Mesenchymal stem cell (in vitro differentiated cells and primary cell): ENCODE results near the gene HKDC1.

Experiments
- DNase-seq: peaks from one replicate; pipeline ENCODE4 v3.0.0-alpha.2; 2013
- H2AFZ ChIP-seq: one replicate; pipeline ENCODE4 v1.6.1; 2013; ENCODE audit warnings: low read depth, mild to moderate bottlenecking, control low read depth, inconsistent platforms, low read length, moderate library complexity
- H2AK5ac ChIP-seq: 2 replicates; pipeline ENCODE4 v1.6.1; 2013; ENCODE audit warnings: low read length, moderate library complexity, mild to moderate bottlenecking, inconsistent platforms; ENCODE audit not compliant: severe bottlenecking
- H2BK120ac ChIP-seq: one replicate; pipeline ENCODE4 v1.6.1; 2013; ENCODE audit warnings: low read depth, mild to moderate bottlenecking, inconsistent platforms, low read length, moderate library complexity
- H2BK12ac ChIP-seq, 2 experiments: one replicate each; pipeline ENCODE4 v1.6.1; 2013; ENCODE audit warnings: inconsistent platforms in 2 of 2, low read length in 2 of 2, mild to moderate bottlenecking in 2 of 2, moderate library complexity in 2 of 2, control low read depth in 1 of 2
- H2BK15ac ChIP-seq: one replicate; pipeline ENCODE4 v1.6.1; 2013; ENCODE audit warnings: mild to moderate bottlenecking, low read depth, inconsistent platforms; ENCODE audit not compliant: poor library complexity, severe bottlenecking
- H2BK5ac ChIP-seq: 2 replicates; pipeline ENCODE4 v1.6.1; 2013; ENCODE audit warnings: low read depth, mild to moderate bottlenecking, low read length, control low read depth, inconsistent platforms; ENCODE audit not compliant: poor library complexity, severe bottlenecking
- H3K14ac ChIP-seq, 2 experiments: one replicate each; pipeline ENCODE4 v1.6.1; 2013; ENCODE audit warnings: inconsistent platforms in 2 of 2, low read length in 2 of 2, control low read depth in 1 of 2, mild to moderate bottlenecking in 1 of 2, moderate library complexity in 1 of 2
- H3K18ac ChIP-seq, 2 experiments: one replicate each; pipeline ENCODE4 v1.6.1; 2013; ENCODE audit warnings: inconsistent platforms in 2 of 2, low read length in 2 of 2, control low read depth in 1 of 2, low read depth in 1 of 2, mild to moderate bottlenecking in 1 of 2
- H3K23ac ChIP-seq, 2 experiments: one replicate each; pipeline ENCODE4 v1.6.1; 2013; ENCODE audit warnings: inconsistent platforms in 2 of 2, low read length in 2 of 2, mild to moderate bottlenecking in 2 of 2, moderate library complexity in 2 of 2, control low read depth in 1 of 2
- H3K27ac ChIP-seq: 2 replicates; pipeline ENCODE4 v1.5.1; 2013; ENCODE audit warnings: mild to moderate bottlenecking, moderate library complexity, low read length, control low read depth, inconsistent platforms; ENCODE audit not compliant: poor library complexity, severe bottlenecking
- H3K27me3 ChIP-seq, 2 experiments: 2 replicates each; pipeline versions ENCODE4 v1.6.1 to v1.7.0; 2013; ENCODE audit warnings: low read length in 2 of 2, mild to moderate bottlenecking in 2 of 2, moderate library complexity in 2 of 2, control low read depth in 1 of 2, inconsistent platforms in 1 of 2; ENCODE audit not compliant: control insufficient read depth in 1 of 2, insufficient read depth in 1 of 2
- H3K36me3 ChIP-seq, 2 experiments: 2 replicates each; pipeline versions ENCODE4 v1.6.1 to v1.7.0; 2013; ENCODE audit warnings: low read length in 2 of 2, control low read depth in 1 of 2, inconsistent platforms in 1 of 2, low read depth in 1 of 2, mild to moderate bottlenecking in 1 of 2; ENCODE audit not compliant: insufficient read depth in 2 of 2, control insufficient read depth in 1 of 2
- H3K4ac ChIP-seq, 2 experiments: one replicate each; pipeline ENCODE4 v1.6.1; 2013; ENCODE audit warnings: inconsistent platforms in 2 of 2, low read length in 2 of 2, mild to moderate bottlenecking in 2 of 2, moderate library complexity in 2 of 2, control low read depth in 1 of 2, low read depth in 1 of 2
- H3K4me1 ChIP-seq: 2 replicates; pipeline ENCODE4 v1.6.1; 2013; ENCODE audit warnings: low read depth, low read length, control low read depth; ENCODE audit not compliant: control insufficient read depth, insufficient read depth
- H3K4me2 ChIP-seq: 2 replicates; pipeline ENCODE4 v1.6.1; 2013; ENCODE audit warnings: low read length, mild to moderate bottlenecking, inconsistent platforms; ENCODE audit not compliant: poor library complexity, severe bottlenecking
- H3K4me3 ChIP-seq, 2 experiments: 2 replicates each; pipeline versions ENCODE4 v1.5.1 to v1.7.0; 2013; ENCODE audit warnings: low read length in 2 of 2, mild to moderate bottlenecking in 2 of 2, control low read depth in 1 of 2, low read depth in 1 of 2; ENCODE audit not compliant: insufficient read depth in 1 of 2
- H3K79me1 ChIP-seq: replicated peaks from 2 replicates; pipeline ENCODE4 v1.6.1; 2013; ENCODE audit warnings: mild to moderate bottlenecking, control low read depth, low read length, inconsistent platforms; ENCODE audit not compliant: poor library complexity, severe bottlenecking
- H3K9ac ChIP-seq: 2 replicates; pipeline ENCODE4 v1.7.0; 2013; ENCODE audit warnings: mild to moderate bottlenecking, low read length, moderate library complexity
- H3K9me3 ChIP-seq: 2 replicates; pipeline ENCODE4 v1.7.0; 2013; ENCODE audit warnings: mild to moderate bottlenecking, low read length; ENCODE audit not compliant: control insufficient read depth
- H4K8ac ChIP-seq: one replicate; pipeline ENCODE4 v1.6.1; 2013; ENCODE audit warnings: inconsistent platforms, mild to moderate bottlenecking, low read length, moderate library complexity
- H4K91ac ChIP-seq: one replicate; pipeline ENCODE4 v1.6.1; 2013; ENCODE audit warnings: mild to moderate bottlenecking, low read length, inconsistent platforms
- WGBS: methylation state at CpG from one replicate; pipeline ENCODE4 v1.1.7; 2013; ENCODE audit warnings: mixed read lengths; 5-methylcytosine and 5-hydroxymethylcytosine counted together

Gene HKDC1

DNA sequence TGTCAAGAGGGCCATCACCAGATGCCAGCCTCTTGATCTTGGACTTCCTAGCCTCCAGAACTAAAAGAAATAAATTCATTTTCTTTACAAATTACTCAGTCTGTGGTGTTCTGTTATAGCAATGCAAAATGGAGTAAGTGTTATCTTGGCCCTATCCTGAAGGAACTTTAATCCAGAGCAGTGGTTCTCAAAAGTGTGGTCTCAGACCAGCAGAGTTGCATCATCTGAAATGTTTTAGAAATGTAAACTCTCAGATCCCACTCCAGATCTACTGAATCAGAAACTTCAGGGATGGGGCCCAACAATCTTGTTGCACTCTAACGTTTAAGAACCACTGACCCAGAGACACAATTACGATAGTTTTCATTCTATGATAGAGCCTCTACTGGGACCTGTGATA is 43.3 kb upstream of the HKDC1 start:
- no peak overlapping the region for H4K91ac ChIP-seq
- H2BK15ac ChIP-seq: no peak overlapping the region
- H3K18ac ChIP-seq: no peak overlapping the region
- H3K27ac ChIP-seq: no peak overlapping the region
- H2BK5ac ChIP-seq: no peak overlapping the region
- no peak overlapping the region for H3K4me2 ChIP-seq
- H4K8ac ChIP-seq: no peak overlapping the region
- H2AFZ ChIP-seq: no peak overlapping the region
- H2BK120ac ChIP-seq: no peak overlapping the region
- no peak overlapping the region for H3K9ac ChIP-seq
- H3K36me3 ChIP-seq: peaks cover 9 to 21% of the 10 kb centered on the region in 2 experiments
- H3K14ac ChIP-seq: no peak overlapping the region
- no peak overlapping the region for H2BK12ac ChIP-seq
- H2AK5ac ChIP-seq: no peak overlapping the region
- 100% methylated on average over 1 of the region's 2 CpGs for WGBS
- no peak overlapping the region for H3K4me3 ChIP-seq
- H3K9me3 ChIP-seq: no peaks in the 10 kb centered on the region
- no peaks in the 10 kb centered on the region for H3K27me3 ChIP-seq
- no peak overlapping the region for H3K4ac ChIP-seq
- H3K23ac ChIP-seq: no peak overlapping the region
- H3K4me1 ChIP-seq: peaks cover 9% of the 10 kb centered on the region
- peaks cover 2% of the 10 kb centered on the region for H3K79me1 ChIP-seq
- DNase-seq: no peak

DNA sequence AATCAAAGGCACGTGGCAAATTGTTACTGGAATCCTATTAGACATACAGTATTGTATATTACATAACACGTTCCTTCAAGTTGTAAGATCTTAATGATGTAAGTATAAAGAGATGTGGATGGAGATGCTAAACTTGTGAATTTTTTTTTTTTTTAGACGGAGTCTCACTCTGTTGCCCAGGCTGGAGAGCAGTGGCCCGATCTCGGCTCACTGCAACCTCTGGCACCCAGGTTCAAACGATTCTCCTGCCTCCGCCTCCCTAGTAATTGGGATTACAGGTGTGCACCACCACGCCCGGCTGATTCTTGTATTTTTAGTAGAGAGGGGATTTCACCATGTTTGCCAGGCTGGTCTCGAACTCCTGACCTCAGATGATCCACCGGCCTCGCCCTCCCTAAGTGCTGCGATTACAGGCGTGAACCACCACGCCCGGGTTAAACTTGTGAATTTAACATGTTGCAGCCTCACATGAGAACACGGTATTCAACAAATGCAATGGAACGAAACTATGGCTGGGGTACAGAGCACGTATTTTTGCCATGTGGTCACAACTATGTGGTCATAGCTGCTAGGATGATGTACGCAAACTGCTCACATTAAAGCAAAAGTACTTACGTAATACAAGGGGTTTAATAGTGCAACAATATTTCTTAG is 40.9 kb upstream of the HKDC1 start:
- peak overlapping the region; percentile 59 for H4K8ac ChIP-seq
- H3K4me1 ChIP-seq: peaks cover 12% of the 10 kb centered on the region
- H3K36me3 ChIP-seq: peaks cover 0 to 16% of the 10 kb centered on the region in 2 experiments
- no peak for DNase-seq
- no peaks in the 10 kb centered on the region for H3K27me3 ChIP-seq
- H3K23ac ChIP-seq: no peak overlapping the region
- no peak overlapping the region for H2AK5ac ChIP-seq
- peaks cover 3% of the 10 kb centered on the region for H3K79me1 ChIP-seq
- no peak overlapping the region for H3K4ac ChIP-seq
- H2BK12ac ChIP-seq: peak overlapping the region in 1 of 2 experiments; percentile 66
- H3K14ac ChIP-seq: no peak overlapping the region
- peak overlapping the region; percentile 14 to 98 for H3K4me3 ChIP-seq
- H3K9ac ChIP-seq: peak overlapping the region; percentile 95
- no peak overlapping the region for H3K27ac ChIP-seq
- H2BK15ac ChIP-seq: no peak overlapping the region
- WGBS: 75% methylated on average over 18 of the region's 21 CpGs
- H3K18ac ChIP-seq: no peak overlapping the region
- no peaks in the 10 kb centered on the region for H3K9me3 ChIP-seq
- H3K4me2 ChIP-seq: peak overlapping the region; percentile 62
- no peak overlapping the region for H2BK120ac ChIP-seq
- no peak overlapping the region for H4K91ac ChIP-seq
- H2AFZ ChIP-seq: peak overlapping the region; percentile 46
- no peak overlapping the region for H2BK5ac ChIP-seq

DNA sequence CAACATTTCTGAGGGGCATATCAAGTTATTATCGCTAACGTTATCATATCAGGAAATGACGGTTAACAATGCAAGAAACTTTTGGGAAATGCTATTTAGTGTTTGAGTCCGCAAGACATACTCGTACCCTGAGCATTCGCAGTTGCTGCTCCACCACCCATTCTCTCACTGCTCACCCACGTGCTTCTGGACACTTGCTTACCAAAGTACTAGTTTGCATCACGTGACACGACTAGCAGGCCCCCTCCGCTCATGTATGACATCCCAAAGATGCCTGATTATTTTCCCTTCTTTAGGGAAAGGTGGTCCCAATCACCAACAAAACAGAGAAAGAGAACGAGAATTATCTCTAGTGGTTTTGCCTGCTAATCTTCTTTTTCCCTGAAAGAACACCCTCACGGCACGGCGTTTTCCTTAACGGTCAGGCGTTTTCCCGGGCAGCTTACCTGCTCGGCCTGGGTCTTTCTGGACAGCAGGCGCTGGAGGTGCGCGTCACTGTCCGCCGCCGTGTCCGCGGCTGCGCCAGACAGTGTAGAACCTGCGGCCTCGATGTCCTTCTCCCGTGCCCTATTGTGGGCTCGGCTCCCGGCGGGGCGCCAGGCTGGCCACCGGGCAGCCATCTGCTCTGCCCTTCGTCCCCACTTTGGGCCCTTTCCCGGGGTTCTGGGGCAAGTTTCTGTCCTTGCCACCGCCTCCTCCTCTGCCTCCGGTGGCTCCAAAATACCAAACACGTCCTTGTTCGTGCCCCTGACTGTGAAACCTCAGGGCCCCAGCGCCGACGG is 40.2 kb upstream of the HKDC1 start, which contains the start of gene SUPV3L1:
SUPV3L1 (plus strand) TSS at position 492 of the 782 bp plus-strand sequence; CDS start at position 550, 58 bp downstream.
- under 1% methylated on average over 43 of the region's 44 CpGs for WGBS
- Histone ChIP-seq H3K18ac (peak within 1 kb of the TSS; percentile 71 to 81), H2AK5ac (no peak within 1 kb of the TSS), H2BK12ac (peak within 1 kb of the TSS in 1 of 2 experiments; percentile 66), H4K8ac (peak within 1 kb of the TSS; percentile 97), H3K9me3 (no peaks in the 10 kb centered on the region), H2AFZ (peak within 1 kb of the TSS; percentile 94), H3K23ac (no peak within 1 kb of the TSS), H2BK5ac (peak within 1 kb of the TSS; percentile 71), H4K91ac (peak within 1 kb of the TSS; percentile 29), H3K9ac (peak within 1 kb of the TSS; percentile 95), H3K4me3 (peak within 1 kb of the TSS; percentile 95 to 98), H3K27ac (peak within 1 kb of the TSS; percentile 93), H2BK15ac (peak within 1 kb of the TSS; percentile 84), H3K14ac (peak within 1 kb of the TSS in 1 of 2 experiments; percentile 62), H3K4me2 (peak within 1 kb of the TSS; percentile 69), H3K36me3 (peaks cover 0 to 19% of the 10 kb centered on the region in 2 experiments), H3K79me1 (peaks cover 3% of the 10 kb centered on the region), H3K4me1 (peaks cover 12% of the 10 kb centered on the region), H2BK120ac (no peak within 1 kb of the TSS), H3K4ac (peak within 1 kb of the TSS; percentile 83 to 90), H3K27me3 (no peaks in the 10 kb centered on the region)
- peak; percentile 98 for DNase-seq
